AG08395 (cell line): Measurements from ENCODE around the gene LRRC73.
"Not testable (repeated sequence)": the region's sequence is repeated elsewhere in the genome, so short reads cannot be mapped to it uniquely, and the experiment has no call there.

Experiments used
- DNase-seq: peaks from one replicate; pipeline ENCODE4 v3.0.0; 2012; ENCODE audit warnings: mixed read lengths, low spot score

The LRRC73 gene

DNA sequence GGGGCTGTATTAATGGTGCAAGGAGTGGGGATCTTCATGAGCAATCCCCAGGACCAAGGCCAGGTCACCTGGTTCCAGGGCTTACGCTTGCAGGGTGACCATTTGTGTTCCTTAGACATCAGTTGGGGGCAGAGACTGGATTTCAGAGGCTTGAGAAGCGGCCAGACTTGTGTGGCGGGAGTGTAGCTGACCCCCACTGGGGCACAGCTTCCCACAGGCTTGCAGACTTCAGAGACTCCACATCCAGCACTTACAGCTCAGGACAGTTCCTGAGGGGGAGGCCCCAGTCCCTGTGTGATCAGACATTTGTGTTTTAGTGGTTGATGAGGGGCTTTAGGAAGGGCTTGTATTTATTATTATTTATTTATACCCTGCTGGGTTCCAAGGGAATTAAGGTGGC lies 17.5 kb downstream of the LRRC73 start:
- DNase-seq = no peak

DNA sequence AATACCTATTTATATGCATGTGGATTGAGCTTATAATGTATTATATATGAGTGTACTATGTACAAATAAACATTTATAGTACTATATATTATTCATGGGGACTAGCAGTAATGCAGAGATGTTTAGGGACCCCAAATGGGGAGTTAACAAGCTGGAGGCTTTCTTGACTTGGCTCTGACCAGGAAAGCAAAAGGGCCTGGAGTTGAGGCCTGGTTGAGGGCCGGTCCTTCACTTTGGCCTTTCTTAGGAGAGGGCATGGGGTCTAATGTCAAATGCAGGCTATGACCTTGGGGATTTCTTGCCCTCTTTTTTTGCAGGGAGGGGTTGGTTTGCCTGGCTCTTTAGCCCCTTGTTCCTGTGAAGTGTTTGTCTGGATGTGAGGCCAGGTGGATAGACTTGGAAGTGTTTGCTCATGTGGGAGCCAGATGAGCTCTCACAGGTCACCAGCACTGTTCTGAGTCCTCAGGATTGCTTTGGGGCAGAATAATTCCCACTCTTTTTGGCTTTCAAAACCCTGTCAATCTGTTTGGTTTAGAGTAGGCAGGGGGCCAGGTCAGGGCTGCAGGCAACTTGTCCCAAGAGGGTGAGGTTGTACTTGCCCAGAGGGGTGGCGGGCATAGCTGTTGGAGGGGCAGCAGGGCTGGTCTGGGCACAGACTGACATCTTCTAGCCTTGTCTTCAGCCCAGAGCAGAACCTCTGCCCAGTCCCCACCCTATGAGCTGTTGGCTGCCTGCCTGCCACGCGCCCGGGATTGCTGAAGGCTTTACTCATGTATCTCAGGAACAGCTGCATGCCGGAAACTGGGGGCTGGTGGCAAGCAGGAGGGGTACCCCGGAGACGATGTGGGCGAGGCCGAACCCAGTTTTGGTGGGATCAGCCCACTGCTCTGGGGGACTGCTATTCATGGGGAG lies 18.1 kb downstream of the LRRC73 start:
- peak; percentile 91 for DNase-seq

DNA sequence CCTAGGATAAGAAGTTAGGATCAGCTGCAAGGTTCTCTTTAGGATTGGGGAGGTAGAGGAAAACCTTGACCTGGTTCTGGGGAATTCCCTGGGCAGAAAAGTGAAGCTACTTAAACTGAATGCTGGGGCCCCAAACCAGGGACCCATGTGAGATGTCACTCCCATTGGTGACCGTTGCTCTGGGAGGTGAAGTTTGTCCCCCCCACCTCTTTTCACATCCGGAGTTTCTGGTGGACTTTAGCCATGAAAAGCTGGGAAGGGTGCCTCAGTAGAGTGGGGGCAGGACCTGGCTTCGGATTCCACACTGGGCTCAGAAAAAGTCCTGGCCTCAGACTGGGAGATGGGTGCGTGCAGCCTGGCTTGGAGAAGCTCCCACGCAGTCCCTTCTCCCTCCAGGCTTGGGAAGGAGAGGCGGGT lies 19.6 kb downstream of the LRRC73 start:
- DNase-seq = no peak

DNA sequence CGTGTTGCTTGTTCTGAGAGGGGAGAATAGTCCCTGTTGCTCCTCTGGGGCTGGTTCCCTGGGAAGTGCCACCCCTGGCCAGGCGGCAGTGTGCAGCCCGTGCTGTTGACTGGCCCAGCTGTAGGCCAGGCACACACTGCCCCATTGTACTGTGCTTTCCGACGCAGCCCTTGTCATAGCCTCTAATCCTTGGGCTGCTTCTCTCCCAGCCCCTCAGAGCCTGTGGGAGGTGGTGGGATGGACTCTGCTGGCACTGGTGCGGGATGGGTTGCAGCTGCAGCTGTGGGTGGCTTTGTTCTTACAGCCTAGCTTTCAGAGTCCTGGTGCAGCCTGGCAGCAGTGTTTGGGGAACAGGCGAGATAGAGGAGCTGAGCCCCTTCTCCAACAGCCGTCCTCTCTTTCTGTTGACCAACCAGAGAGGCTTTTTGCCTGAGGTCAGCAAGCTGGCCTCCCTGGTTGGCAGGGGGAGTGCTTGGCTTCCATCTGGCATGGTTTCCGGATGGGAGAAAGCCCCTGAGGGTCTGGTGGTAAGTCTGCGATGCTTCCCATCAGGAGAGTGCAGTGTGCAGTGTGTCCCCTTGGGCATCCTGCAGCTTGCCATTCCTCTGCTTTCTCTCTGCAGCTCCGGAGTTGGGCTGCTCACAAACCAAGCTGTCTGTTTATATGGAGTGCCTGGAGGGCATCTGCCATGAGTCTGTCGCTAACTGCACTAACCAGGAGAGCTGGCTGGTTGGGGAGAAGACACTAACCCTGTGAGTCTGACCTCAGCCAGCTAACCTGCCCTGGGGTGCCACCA lies 20.7 kb downstream of the LRRC73 start:
- DNase-seq = no peak

DNA sequence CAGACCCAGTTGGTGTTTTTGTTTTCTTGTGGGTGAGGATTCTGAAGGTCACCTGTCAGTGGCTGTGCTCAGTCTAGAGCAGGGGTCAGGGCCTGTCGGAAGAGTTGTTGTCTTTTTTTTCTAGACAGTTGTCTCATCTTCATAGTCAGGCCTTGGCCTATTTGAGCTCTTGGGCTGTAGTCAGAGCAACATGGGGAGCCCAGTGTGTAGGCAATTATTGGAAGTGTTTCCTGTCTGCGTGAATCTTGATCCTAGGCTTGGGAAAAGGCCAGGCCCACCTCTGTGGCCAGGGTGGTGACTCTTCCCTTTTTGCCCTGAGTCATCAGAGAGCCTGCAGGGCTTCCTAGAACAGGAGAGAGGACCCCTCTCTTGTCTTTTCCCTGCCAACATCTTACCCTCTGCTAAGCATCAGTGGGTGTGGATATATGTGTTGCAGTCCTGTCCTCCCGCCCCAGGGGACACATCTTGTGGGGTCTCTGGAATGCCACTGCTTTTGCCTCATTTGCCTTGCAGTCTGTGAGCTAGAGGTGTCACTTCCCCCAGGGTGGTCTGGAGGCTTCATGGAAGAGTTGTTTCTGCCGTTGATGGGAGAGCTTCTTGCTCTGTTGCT lies 21.4 kb downstream of the LRRC73 start:
- DNase-seq = peak; percentile 67

DNA sequence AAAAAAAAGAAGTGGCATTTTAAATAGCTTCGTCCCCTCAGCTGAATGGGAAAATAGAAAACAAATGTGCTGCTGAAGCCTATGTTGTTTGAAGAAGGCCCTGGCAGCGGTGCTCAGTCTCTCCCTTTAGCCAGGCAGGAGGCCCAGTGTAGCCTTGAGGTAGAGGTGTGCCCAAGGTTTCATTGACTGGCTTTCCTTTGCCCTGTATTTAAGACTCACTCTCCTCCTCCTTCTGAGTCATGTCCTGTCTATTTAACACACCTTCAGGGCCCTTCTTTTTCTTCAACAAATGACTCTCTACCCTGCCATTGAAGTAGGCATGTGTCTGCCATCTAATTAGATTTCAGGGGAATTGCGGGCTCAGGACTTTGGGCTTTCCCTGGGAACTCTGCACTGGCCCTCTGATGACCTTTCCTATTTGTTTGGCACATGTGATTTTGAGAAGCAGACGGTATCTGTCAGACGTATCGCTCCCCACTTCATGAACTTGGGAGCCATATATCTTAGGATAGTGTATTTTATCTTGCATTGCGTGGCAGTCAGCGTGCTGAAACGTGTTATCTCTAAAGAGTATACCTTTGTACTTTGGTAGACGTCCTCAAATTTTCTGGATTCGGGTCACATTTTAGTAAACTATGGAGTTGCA lies 28.4 kb downstream of the LRRC73 start:
- DNase-seq = no peak

DNA sequence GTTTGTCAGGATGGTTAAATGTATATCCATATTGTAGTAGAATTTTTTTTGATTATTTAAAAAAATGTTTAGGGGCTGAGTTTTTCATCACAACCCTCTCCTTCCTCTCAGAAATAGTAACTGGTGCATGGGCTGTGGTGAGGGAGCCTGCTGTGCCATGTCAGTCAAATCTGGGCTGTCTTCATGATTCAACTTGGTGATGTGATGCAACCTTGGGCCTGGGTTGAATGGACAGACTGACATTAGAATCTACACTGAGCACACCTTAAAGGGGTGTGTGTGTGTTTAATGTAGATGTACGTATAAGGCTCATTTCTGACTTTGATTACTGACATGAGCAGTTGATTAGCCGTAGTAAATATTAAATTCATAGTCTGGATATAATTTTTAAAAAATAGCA lies 29.1 kb downstream of the LRRC73 start:
- no peak for DNase-seq

DNA sequence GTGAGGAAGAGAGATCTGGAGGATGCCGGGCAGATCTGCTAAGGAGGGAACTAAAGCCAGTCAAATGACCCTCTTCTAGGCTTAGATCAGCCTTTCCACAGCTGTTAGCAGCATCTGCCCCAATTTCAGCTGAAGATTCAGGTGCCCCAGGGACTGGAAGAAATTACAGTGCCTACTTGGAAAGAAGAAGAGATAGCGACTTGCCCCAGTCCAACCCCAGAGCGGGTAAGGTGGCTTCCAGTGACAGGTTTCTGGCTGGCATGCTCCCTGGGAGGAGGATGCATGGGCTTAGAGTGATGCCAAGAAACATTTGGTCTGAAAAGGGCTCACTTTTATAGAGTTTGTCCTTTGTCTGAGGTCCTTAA lies 32.2 kb downstream of the LRRC73 start:
- DNase-seq = no peak

DNA sequence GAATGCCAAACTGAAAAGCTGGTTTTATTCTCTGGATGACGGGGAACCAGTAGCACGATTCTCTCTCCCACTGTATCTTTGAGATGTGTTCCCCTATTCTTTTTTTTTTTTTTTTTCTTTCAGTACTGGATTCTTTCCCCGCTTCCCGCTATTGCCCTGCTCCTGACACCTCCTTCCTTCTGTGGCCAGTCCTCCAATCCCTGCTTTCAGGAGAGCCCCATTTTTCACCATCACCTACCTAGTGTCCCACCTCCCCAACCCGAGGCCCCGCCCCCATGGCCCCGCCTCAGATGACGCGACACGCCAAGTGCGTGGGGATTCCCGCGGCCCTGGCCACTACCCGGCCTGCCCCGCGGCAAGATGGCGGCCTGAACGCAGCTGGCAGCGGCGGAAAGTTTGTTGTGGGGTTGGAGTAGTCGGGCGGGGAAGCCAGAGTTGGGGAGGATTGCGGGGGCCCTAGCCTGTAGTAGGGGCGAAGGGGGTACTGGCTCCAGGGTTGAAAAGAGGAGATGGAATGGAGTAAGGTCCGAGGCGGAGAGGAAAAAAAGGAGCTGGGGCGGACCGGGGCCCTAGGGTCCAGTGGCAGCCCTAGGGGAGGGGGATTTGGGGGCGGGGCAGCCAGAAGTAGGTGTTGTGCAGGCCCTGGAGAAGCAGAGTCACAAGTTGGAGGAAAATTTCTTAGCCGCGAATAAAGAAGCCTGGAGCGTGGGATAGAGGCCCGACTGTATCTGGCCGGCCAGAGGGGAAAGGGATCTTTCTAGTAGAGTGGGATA lies 32.7 kb downstream of the LRRC73 start, which contains the start of gene TJAP1:
Gene TJAP1, plus strand, starts transcription at position 336 of the 773 bp plus-strand sequence. CDS start 21,432 bp downstream, outside the sequence.
- peak; percentile 95 for DNase-seq

DNA sequence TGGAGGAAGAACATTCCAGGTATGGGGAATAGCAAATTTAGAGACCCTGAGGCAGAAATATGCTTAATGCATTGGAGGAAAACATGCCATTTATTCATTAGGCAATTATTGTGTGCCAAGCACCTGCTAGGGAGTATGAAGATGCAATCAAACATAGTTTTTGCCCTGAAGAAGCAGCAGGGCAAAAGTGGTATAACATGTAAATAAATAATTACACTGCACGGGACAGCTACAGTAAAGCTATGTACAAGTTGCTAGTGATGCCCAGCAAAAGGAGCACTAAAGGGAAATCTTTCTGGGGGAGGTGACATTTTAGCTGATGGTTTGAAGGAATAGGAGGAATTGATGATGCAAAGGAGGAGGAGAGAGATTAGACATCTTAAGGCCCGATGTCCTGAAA lies 33.4 kb downstream of the LRRC73 start:
- no peak for DNase-seq

DNA sequence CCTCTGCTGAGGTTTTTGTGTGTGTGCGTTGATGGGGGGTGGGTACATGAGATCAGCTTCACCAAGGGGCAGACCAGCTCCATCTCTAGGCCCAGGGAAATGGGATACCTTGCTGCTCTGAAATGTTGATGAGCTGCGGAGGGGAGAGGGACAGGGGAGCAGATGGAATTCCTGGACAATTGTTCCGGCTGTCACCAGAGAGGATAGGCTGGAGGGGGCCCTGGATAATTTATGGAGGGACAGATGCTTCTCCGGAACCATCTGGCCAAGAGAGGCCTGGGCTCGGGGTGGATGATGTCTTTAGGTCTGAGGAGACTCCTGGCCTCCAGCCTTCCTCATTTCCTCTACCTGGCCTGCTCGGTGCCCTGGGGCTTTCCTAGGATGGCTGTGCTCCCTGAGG lies 34.6 kb downstream of the LRRC73 start:
- DNase-seq = no peak

DNA sequence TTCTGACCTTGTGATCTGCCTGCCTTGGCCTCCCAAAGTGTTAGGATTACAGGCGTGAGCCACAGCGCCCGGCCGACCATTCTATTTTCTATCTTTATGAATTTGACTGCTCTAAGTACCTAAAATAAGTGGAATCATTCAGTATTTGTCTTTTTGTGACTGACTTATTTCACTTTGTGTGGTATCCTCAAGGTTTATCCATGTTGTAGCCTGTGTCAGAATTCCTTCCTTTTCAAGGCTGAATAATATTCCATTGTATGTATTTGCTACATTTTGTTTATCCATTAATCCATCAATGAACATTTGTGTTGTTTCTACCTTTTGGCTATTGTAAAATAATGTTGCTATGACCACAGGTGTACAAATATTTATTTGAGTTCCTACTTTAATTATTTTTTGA lies 37.6 kb downstream of the LRRC73 start:
- no peak for DNase-seq

DNA sequence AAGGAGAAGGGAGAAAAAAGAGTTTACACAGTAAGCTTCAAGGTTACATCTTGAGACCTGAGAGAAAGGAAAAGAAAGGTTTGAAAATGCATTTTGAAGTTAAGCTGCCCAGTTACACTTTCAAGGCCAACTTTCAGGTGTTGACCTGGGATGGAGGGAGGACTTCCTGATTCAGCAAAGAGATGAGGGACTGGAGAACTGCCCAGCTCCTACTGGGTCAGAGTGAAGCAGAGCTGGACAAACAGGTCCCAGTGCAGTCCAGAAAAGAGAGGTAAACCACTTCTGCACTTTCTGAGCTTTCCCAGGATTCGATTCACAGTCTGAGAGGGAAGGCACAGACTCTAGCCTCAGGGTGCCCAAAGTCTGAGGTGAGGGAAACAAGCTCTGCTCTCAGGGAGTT lies 38.7 kb downstream of the LRRC73 start:
- no peak for DNase-seq

DNA sequence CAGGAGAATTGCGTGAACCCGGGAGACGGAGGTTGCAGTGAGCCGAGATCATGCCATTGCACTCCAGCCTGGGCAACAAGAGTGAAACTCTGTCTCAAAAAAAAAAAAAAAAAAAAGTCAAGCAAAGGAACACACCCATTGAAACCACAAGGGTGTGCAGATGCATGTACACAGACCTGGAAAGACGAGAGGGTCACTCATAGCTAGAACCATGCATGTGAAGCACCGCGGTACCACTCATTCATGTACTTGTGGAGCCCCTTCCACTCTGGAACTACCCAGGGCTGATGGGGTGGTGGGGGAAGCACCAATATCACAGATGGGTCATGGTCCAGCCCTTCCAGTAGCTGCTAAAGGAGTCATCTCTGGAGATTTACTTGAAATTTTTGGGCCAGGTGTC lies 40.2 kb downstream of the LRRC73 start:
- DNase-seq = no peak

DNA sequence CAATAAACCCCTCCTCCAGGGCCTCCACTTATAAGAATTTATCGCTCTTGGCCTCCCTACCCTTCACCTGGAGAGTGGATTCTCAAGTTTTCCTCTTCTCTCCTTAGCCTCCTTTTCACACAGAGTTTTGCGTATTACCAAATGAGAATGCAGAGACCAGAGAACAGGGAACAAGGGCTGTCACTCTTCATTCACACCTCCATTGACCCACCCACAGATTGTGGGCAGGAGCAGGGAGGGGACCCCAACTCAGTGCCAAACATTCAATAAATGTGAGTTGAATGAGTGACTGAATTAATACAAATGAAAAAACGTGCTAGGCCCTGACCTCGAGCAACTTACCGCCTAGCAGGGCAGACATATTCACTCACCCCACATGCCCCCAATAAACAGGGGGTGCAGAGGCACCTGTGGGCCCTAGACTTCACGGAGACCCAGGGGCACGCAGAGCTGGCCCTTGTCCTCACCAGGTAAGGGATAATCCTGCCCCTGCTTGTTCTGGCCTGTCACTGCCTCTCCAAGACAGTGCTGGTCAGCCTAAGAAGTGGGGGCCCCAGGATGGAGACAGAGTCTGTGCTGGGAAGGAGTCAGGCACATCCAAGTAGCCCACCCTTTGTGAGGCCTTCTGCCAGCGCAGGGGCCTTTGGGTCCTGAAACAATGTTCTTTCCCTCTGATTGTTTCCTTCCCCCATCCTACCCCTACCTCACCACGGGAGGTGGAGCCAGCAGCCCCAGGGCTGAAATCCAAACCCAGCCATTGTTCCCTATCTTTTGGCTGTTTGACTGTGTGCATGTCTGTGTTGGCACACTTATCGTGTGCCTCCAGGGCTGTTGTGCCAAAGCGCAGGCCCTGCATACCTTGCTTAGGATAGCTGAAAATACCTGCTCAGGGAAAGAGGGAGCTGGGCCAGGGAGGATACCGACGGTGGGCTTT lies 41.1 kb downstream of the LRRC73 start:
- no peak for DNase-seq

DNA sequence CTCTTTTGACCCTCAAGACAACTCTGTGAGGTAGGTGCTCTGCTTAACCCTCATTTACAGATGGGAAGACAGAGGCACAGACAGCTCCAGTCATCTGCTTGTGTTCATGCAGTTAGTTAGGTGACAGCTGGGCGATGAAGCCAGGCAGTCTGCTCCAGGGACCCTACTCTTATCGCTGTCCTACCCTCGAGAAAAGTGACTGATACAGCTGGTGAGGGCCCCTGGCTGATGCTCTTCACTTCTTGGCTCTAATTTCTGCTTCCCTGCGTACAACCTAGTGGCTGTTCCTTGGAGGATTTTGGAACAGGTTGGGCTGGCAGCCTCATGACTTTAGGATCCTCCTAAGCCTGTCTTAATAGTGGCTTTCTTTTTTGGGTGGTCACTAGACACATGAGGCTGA lies 41.9 kb downstream of the LRRC73 start:
- no peak for DNase-seq

DNA sequence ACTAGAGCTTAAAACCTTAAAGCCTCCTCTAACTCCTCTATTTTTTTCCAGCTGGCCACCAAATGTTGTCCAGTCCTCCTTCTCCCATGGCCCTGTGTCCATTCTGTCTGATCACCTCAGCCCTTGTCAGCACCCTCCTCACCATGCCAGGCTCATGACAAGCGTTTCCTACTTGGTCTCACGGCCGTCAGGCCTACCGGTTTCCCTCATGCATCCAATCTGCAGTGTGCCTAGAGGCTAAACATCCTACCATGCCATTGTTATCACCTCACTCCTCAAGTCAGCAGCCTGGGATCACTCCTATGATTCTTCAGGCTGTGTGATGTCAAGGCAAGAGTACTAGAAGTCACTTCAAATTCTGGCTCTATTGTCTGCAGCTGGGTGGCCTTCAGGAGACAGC lies 42.4 kb downstream of the LRRC73 start:
- no peak for DNase-seq

DNA sequence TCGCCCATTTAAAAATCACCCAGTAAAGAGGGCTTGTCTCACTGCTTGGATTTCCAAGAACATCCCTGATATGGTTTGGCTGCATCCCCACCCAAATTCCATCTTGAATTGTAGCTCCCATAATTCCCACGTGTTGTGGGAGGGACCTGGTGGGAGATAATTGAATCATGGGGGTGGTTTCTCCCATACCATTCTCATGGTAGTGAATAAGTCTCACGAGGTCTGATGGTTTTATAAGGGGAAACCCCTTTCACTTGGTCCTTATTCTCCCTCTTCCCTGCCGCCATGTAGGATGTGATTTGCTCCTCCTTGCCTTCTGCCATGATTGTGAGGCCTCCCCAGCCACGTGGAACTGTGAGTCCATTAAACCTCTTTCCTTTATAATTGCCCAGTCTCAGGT lies 42.9 kb downstream of the LRRC73 start:
- not testable (repeated sequence) for DNase-seq

DNA sequence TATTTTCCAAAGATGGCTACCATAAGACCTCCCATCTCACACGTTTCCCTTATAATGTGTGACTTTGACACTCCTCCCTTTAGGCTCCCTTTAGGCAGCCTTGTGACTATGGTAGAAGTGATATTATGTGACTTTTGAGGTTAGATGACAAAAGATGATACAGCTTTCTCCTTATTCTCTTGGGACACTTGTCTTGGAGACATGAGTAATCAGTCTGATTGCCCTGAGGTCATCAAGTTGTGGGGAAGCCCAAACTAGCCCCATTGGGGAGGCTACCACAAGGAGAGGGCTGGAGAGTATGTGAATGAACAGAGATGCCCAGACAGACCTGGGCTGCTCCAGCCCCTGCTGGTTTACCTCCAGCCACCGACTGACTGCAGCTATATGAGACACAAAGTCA lies 44.2 kb downstream of the LRRC73 start:
- no peak for DNase-seq

DNA sequence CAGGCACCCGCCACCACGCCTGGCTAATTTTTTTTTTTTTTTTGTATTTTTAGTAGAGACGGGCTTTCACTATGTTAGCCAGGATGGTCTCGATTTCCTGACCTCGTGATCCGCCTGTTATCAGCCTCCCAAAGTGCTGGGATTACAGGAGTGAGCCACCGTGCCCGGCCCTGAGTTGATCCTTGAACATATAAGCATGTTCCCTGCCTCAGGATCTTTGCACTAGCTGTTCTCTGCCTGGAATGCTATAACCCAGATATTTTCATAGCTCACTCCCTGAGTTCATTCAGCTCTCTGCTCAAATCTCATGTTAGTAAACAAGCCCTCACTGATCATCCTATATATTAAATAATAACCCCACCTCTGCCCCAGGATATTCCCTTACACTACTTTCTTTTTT lies 45.8 kb downstream of the LRRC73 start:
- DNase-seq = no peak
